Measurements from ENCODE around the gene DPM3.

The DPM3 gene

GRCh38 chr1:155091071-155092051 lies 49.0 kb downstream of the DPM3 start:
- Histone ChIP-seq H3K4me3 (peak overlapping the region; percentile 44), H3K9ac (ENCODE audit: insufficient read length) (no peak overlapping the region), H3K36me3 (ENCODE audit: insufficient read depth, low read length) (no peaks in the 10 kb centered on the region), H3K27ac (no peak overlapping the region), H3K9me3 (ENCODE audit: low read depth, low read length) (no peaks in the 10 kb centered on the region)
- DNase-seq (ENCODE audit: low read depth, low spot score), result no peak
- TF ChIP-seq FOXP2 (optimal IDR thresholded peaks at IDR 0.05; ENCODE audit: control extremely low read depth, extremely low read length, insufficient read depth) (no peak), EZH2 (IDR thresholded peaks at IDR 0.05) (no peak), POLR2AphosphoS5 (IDR thresholded peaks at IDR 0.05; ENCODE audit: borderline replicate concordance, low read depth, low read length) (no peak)
